ENCODE measurements around the gene GLYR1.

GRCh38 chr16:4873091-4873490 lies 26.0 kb upstream of the GLYR1 start:
- TF ChIP-seq POLR2A (IDR thresholded peaks at IDR 0.05) (no peak), CTCF (IDR thresholded peaks at IDR 0.05) (no peak)

Data from Peyer's patch (tissue), 4 donors.